Spinal cord (tissue), 10 donors: ENCODE data around the gene EFCAB13. TPM values are rescaled to one million over a fixed set of nuclear protein-coding genes. Genes with fewer than 3 reads are reported as not detected.

Source experiments
- DNase-seq, 6 donors: peaks; one replicate each; pipeline versions ENCODE4 v3.0.0 to v3.0.0-alpha.2; 2013 to 2015; ENCODE audit warnings: low spot score in 6 of 6, low read depth in 4 of 6
- H3K27ac ChIP-seq: one replicate; pipeline ENCODE4 v1.5.1; 2013; ENCODE audit warnings: low read depth, low read length, control low read depth
- H3K27me3 ChIP-seq: one replicate; pipeline ENCODE4 v1.6.1; 2013; ENCODE audit warnings: low read length; ENCODE audit not compliant: control insufficient read depth, insufficient read depth
- H3K36me3 ChIP-seq: one replicate; pipeline ENCODE4 v1.6.1; 2013; ENCODE audit warnings: low read length; ENCODE audit not compliant: control insufficient read depth, insufficient read depth
- H3K4me1 ChIP-seq: one replicate; pipeline ENCODE4 v1.6.1; 2013; ENCODE audit warnings: low read length; ENCODE audit not compliant: control insufficient read depth, insufficient read depth
- H3K4me3 ChIP-seq: one replicate; pipeline ENCODE4 v1.5.1; 2013; ENCODE audit warnings: low read depth, low read length, control low read depth
- H3K9me3 ChIP-seq: one replicate; pipeline ENCODE4 v1.6.1; 2013; ENCODE audit warnings: low read length; ENCODE audit not compliant: control insufficient read depth, insufficient read depth
- WGBS: methylation state at CpG from one replicate; pipeline ENCODE4 v1.1.5; 2013; ENCODE audit warnings: missing lambda C conversion rate; ENCODE audit not compliant: insufficient coverage; 5-methylcytosine and 5-hydroxymethylcytosine counted together
- long read RNA-seq, 4 donors: transcript quantifications; one replicate each; lab custom pipeline, GENCODE V29; 2026
- polyA plus RNA-seq, 2 donors: library from polyadenylated mRNA; unstranded; fragments of 120-200 nt; gene quantifications; one replicate each; pipeline ENCODE4 v1.2.1, GENCODE V29; 2013; ENCODE audit not compliant: insufficient read length in 2 of 2
- total RNA-seq, 2 donors: library from RNA; depleted of rRNA in 1 of 2; stranded (reverse); fragments of 120-200 nt in 1 of 2; fragments of >200 nt in 1 of 2; gene quantifications; one replicate each; pipeline versions ENCODE4 v1.2.3 to v1.2.4, GENCODE V29; 2013 to 2014
- donor health status: healthy.

The EFCAB13 gene, protein sequence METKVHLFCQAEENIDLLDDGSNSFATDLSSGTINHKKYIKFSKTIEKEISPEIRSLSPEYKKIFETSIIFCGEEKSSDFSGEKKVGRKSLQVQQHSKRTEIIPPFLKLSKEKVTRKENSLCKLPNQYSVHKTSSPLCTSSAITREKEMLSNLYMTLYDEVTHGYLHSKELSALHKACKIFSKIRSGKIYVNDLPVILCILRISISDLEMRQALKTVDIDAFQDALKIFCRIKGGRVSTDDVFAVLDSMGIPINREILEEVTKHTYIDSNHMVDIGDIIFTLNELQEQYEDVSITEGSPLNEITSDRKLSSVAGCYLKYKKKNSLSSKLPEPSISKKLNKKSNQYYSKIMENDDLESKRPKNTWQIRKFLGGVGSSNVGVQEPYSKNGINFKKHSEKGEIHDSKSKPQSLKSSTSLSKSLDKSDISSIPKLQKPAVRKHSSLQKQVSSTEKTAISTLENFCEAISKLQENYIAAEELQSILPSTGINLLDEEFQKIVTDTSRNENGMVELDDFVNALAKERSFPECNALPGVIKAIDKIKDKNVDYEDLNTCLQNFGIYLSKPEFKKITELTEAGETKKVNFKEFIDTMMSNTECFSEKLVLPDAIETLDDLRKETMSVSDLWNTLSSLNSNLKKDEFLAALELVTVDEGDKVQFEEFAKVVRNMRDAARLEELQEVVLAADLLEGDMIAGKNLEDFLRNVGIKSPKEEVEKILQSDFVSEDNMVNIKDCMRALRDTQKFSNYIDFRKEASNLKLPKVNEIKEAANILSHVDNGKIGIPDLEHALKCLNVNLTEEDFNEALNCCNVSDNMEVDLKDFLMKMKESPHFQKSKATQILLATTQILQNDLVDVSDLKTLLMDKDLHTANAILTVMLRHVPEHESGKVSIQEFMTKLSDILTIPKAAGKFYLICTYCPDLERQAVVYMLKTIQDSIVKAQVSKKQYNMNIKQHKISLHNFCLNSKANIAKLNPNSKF
- 10 to 100 TPM in 1 of 2 donors, 1 to 10 TPM in 1; 7.3 to 11.8 TPM for total RNA-seq
- 1 to 10 TPM; 3.7 to 7.0 TPM for polyA plus RNA-seq
- long read RNA-seq, donor 1, result 0 reads
- long read RNA-seq, donor 2, result 0 reads
- long read RNA-seq, donor 3, result 0 reads
- long read RNA-seq, donor 4, partial matches to known transcripts, result 6 of 15 reads
- long read RNA-seq, donor 4, other reads (novel, unspliced or antisense), result 9 of 15 reads

DNA sequence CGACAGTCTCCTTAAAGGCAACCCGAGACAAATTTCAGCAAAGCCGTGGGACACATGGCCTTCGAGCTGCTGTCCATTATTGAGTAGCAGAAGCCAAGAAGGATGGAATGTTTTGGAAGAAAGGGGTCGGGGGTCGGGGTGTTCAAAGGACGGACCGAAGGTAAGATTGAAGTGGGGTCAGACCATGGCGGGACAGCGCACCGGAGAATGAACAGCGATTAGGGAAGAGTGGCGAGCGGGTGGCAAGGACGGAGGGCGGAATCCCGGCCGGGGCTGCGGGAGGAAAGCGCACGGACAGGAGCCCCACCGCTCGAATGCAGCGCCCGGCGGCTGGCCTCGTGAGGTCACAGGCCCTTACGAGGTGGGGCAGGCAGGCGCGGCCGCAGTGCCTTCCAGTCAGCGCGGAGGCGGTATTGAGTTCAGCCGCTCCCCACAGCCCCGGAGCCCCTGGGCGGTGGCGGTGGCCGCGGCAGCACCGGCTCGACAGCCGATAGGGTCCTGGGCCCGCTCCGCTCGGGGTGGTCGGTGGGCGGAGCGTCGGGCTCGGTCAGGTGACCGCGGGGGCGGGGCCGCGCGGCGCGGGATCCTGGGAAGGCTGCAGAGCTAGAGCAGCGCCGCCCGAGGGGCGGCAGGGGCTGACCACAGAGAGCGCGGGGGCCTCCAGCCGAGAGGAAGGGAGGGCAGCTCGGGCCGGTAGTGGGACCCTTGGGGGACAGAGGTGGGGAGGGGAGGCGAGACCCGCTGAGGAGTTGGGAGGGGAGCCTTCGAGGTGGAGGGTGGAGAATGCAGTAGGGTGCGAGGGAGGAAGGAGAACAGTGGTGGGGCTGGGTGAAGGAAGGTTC is at the start of gene EFCAB13:
EFCAB13 (plus strand) TSS at position 574 of the 842 bp plus-strand sequence. CDS start 4,399 bp downstream, outside the sequence.
- Histone ChIP-seq H3K36me3 (no peaks in the 10 kb centered on the region), H3K4me3 (peak within 1 kb of the TSS; percentile 68), H3K9me3 (peaks cover 3% of the 10 kb centered on the region), H3K27me3 (no peaks in the 10 kb centered on the region), H3K4me1 (peaks cover 12% of the 10 kb centered on the region), H3K27ac (peak within 1 kb of the TSS; percentile 83)
- peak; percentile 46 to 95 (median 59) for DNase-seq
- under 1% methylated on average over 72 of the region's 72 CpGs for WGBS

DNA sequence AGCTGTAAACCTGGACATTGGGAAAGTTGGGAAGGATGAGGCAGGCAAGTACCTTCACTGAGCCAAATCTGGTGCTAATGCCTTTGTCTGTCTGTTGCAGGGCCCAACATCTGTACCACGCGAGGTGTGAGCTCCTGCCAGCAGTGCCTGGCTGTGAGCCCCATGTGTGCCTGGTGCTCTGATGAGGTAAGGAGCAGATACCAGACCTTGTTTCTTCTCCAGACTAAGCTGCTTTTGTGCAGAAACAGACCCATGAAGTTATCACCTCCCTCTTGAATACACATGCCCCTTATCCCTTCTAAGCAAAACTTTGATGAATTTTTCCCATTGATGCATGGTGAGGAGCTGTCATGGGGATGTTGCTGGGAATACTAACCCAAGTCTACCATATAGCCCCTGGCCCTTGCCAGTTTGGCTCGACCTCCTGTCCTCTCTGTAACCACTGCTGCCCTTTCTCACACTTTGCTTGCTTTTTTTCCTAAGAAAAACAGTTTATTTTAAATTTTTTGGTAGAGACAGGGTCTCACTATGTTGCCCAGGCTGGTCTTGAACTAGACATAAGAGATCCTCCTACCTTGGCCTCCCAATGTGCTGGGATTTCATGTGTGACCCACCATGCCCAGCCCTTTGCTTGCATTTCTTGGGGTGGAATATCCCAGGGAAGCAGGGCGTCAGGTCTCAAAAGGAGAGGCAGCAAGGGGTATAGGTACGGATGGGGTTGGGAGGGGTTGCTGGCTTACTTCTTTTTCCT is 49.3 kb upstream of the EFCAB13 start:
- Histone ChIP-seq H3K4me1 (peaks cover 20% of the 10 kb centered on the region), H3K36me3 (no peaks in the 10 kb centered on the region), H3K27me3 (no peaks in the 10 kb centered on the region), H3K27ac (no peak overlapping the region), H3K4me3 (no peak overlapping the region), H3K9me3 (no peaks in the 10 kb centered on the region)
- no peak for DNase-seq
- 95% methylated on average over 4 of the region's 5 CpGs for WGBS

DNA sequence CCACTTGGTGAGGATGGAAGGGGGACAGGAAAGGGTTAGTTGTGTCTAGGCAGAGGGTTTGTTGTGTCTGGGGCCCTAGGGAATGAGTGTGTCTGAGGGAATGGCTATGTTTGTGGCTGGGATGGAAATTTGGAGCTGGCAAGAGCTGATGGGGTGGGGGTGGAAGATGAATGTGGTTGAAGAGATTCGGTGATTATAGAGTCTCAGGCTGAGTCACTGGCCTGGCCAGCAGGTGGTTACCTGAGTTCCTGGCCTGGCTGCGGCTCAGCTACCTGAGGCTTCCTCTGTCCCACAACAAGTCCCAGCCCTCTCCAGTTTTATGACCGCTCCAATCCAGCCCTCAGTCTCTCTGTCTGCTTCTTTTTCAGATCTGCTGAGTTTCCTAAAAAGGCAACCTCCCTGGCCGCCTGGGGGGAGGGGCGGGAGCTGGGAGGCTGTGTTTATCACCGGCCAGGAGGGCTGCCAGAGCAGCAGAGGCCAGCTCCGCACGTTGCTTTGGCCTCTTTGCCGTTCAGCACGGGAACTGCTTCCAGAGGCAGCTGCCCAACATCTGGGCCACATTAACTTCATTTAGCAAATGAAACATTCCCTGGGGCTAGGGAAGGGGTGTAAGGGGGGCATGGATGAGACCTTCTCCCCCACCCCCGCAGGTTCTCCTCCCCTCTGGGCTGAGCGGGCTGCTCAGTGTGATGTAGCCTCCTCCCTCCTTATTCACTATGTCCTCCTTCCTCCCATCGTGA is 48.3 kb upstream of the EFCAB13 start:
- H3K4me3 ChIP-seq, result no peak overlapping the region
- peak overlapping the region; percentile 57 for H3K27ac ChIP-seq
- H3K9me3 ChIP-seq, result no peaks in the 10 kb centered on the region
- H3K27me3 ChIP-seq, result no peaks in the 10 kb centered on the region
- H3K4me1 ChIP-seq, result peaks cover 20% of the 10 kb centered on the region
- 14% methylated on average over 4 of the region's 13 CpGs for WGBS
- no peaks in the 10 kb centered on the region for H3K36me3 ChIP-seq
- DNase-seq, result peak in 2 of 6 donors; percentile 38 to 77

DNA sequence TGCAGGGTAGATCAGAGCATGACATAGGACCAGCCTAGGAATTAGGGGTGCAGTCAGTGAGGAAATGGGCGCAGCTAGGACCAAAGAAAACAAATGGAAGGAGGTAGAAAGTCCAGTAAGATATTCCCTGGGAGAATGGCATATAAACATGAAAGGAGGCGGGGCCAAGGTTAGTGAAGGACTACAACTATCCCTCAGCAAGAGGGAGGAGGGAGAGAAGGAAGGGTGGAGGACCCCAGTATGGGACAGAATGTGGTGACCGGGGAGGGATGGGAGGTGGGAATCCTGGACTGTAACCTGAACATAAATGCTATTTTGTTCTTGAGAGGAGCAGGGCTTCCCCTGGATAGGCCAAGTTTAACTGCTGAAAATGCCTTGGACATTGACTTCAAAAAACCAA is 47.3 kb upstream of the EFCAB13 start:
- Histone ChIP-seq H3K9me3 (no peaks in the 10 kb centered on the region), H3K27ac (peak overlapping the region; percentile 57), H3K4me1 (peaks cover 20% of the 10 kb centered on the region), H3K27me3 (no peaks in the 10 kb centered on the region), H3K36me3 (no peaks in the 10 kb centered on the region), H3K4me3 (no peak overlapping the region)
- 82% methylated on average over 3 of the region's 3 CpGs for WGBS
- no peak for DNase-seq

DNA sequence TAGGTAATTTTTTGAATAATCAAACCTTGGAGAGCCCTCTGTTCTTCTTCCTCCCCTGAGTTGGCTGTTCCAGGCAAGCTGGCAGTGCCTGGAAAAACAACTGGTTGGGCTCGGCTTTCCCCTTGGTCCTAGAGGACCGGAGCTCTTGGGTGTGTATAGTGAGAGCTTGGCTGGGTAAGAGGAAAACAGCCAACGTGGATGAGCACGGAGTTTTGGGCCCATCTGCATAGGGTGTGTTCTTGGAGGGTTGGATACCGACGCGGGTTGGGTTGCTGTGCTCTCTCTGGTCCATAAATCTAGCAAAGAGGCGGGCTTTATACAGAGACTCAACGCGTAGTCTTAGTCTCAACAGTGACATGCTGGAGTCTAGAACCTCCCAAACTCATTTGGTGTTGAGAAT is 46.9 kb upstream of the EFCAB13 start:
- no peaks in the 10 kb centered on the region for H3K27me3 ChIP-seq
- peak overlapping the region; percentile 57 for H3K27ac ChIP-seq
- H3K36me3 ChIP-seq, result no peaks in the 10 kb centered on the region
- DNase-seq, result peak in 2 of 6 donors; percentile 27 to 61
- H3K9me3 ChIP-seq, result no peaks in the 10 kb centered on the region
- H3K4me3 ChIP-seq, result no peak overlapping the region
- H3K4me1 ChIP-seq, result peaks cover 20% of the 10 kb centered on the region
- 17% methylated on average over 7 of the region's 10 CpGs for WGBS

DNA sequence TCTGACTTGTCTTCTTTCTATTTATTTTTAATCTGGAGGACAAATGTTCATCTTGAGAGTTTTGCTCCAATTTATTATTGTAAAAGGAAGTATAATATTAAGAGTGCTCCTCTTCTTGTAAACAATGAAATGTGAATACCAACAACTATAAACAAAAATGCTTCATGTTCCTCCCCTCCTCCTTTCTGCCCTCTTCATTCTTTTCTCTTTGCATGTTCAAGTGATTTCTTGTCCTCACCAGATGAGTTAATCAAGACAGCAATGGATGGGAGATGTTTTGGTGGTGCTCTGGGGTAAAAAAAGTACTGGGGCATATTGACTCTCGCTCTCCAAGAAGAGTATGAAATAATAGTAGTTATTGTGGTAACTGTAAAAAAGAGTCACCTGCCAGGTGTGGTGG is 45.8 kb upstream of the EFCAB13 start:
- peaks cover 20% of the 10 kb centered on the region for H3K4me1 ChIP-seq
- no peaks in the 10 kb centered on the region for H3K27me3 ChIP-seq
- H3K9me3 ChIP-seq, result no peaks in the 10 kb centered on the region
- no peak overlapping the region for H3K4me3 ChIP-seq
- no peaks in the 10 kb centered on the region for H3K36me3 ChIP-seq
- 100% methylated on average over 1 of the region's 1 CpG for WGBS
- no peak overlapping the region for H3K27ac ChIP-seq
- no peak for DNase-seq

- DNase-seq, result no peak
- 100% methylated on average over 1 of the region's 4 CpGs for WGBS
- Histone ChIP-seq H3K4me3 (no peak overlapping the region), H3K27me3 (no peaks in the 10 kb centered on the region), H3K9me3 (no peaks in the 10 kb centered on the region), H3K36me3 (no peaks in the 10 kb centered on the region), H3K27ac (peak overlapping the region; percentile 35), H3K4me1 (peaks cover 20% of the 10 kb centered on the region)
These were observed 45.2 kb upstream of the EFCAB13 start for GRCh38 chr17:47278561-47278960.
